ENCODE data around the gene SLC25A42.

The SLC25A42 gene

DNA sequence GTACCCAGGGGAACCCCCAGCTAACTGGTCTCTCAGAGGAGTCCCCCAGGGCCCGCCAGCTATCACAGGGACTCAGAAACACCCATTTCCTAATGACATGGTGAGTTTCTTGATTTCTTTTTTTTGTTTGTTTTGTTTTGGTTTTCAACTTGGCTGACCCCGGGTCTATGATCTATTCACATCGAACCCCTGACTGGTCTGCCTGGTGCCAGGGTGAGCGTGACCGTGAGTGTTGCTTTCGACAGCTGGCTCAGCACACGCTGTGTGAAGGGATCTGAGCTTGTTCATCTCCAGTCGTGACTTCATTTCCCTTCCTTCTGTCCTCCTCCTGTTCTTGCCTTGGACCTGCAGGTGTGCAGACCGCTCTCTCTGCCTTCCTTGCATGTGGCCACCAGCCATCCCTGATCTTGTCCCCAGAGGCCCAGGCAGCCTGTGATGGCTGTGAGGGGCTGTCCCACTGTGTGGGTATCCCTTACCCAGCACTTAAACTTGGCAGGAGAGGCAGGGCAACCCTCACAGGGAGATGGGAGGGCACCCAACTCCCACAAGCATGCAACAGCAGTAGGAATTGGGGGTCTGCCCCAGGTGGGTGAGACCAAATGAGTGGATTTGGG is 48.3 kb downstream of the SLC25A42 start:
- no peak overlapping the region for H3K4me3 ChIP-seq (ENCODE audit: low read depth, low read length)
- no peak for DNase-seq (ENCODE audit: low read depth)
- TF ChIP-seq, protein P1, sequence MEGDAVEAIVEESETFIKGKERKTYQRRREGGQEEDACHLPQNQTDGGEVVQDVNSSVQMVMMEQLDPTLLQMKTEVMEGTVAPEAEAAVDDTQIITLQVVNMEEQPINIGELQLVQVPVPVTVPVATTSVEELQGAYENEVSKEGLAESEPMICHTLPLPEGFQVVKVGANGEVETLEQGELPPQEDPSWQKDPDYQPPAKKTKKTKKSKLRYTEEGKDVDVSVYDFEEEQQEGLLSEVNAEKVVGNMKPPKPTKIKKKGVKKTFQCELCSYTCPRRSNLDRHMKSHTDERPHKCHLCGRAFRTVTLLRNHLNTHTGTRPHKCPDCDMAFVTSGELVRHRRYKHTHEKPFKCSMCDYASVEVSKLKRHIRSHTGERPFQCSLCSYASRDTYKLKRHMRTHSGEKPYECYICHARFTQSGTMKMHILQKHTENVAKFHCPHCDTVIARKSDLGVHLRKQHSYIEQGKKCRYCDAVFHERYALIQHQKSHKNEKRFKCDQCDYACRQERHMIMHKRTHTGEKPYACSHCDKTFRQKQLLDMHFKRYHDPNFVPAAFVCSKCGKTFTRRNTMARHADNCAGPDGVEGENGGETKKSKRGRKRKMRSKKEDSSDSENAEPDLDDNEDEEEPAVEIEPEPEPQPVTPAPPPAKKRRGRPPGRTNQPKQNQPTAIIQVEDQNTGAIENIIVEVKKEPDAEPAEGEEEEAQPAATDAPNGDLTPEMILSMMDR (IDR thresholded peaks at IDR 0.05; ENCODE audit: control insufficient read depth, extremely low read depth, insufficient read depth): no peak

DNA sequence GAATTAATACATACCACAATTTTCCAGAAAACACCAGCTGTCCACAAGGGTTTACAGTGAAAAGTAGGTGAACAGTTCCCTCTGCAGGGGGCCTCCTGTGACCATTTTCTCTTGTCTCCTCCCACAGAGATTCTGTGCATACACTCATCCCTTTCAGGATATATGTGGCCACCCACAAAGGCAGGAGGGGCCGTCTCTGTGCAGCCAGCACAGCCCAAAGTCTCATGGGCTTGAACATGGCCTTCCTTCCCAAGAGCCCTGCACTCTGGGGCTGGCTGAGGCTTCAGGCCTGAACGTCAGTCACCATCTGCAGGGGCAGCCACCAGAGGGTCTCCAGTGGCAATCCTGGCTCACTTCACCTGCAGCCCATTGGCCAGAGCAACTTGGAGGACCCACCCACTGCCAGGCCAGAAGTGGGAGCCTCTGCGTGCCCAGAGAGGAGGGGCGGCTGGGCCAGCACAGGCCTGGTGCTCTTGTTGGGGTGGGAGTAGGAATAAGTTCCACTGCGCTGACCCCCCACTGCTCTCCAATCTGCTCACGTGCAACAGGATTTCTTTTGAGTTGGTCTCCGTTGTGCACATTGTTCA is 49.3 kb downstream of the SLC25A42 start:
- TF ChIP-seq, protein P1 (IDR thresholded peaks at IDR 0.05; ENCODE audit: control insufficient read depth, extremely low read depth, insufficient read depth): no peak
- no peak overlapping the region for H3K4me3 ChIP-seq (ENCODE audit: low read depth, low read length)
- DNase-seq (ENCODE audit: low read depth): no peak

DNA sequence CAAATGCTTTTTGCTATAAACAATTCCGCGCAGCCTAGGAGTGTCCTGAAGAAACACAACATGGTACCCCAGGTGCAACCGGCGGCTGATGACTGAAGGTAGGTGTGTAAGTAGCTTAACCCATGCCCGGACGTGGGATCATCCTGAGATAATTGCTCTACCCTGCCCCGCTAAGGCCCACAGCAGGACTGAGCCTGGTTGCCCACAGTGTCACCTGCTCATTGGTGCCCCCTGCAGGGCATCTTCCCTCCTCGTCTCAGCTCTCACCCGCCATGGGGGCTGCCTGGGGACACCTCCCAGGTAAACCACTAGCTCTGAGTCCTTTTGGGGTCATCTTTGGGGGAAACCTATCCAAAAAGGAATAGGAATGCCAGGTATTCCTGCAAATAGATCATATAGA is 52.2 kb downstream of the SLC25A42 start:
- no peak overlapping the region for H3K4me3 ChIP-seq (ENCODE audit: low read depth, low read length)
- TF ChIP-seq, protein P1 (IDR thresholded peaks at IDR 0.05; ENCODE audit: control insufficient read depth, extremely low read depth, insufficient read depth): peak; percentile 26; the same call in 1 of the 2 replicates
- DNase-seq (ENCODE audit: low read depth): no peak

DNA sequence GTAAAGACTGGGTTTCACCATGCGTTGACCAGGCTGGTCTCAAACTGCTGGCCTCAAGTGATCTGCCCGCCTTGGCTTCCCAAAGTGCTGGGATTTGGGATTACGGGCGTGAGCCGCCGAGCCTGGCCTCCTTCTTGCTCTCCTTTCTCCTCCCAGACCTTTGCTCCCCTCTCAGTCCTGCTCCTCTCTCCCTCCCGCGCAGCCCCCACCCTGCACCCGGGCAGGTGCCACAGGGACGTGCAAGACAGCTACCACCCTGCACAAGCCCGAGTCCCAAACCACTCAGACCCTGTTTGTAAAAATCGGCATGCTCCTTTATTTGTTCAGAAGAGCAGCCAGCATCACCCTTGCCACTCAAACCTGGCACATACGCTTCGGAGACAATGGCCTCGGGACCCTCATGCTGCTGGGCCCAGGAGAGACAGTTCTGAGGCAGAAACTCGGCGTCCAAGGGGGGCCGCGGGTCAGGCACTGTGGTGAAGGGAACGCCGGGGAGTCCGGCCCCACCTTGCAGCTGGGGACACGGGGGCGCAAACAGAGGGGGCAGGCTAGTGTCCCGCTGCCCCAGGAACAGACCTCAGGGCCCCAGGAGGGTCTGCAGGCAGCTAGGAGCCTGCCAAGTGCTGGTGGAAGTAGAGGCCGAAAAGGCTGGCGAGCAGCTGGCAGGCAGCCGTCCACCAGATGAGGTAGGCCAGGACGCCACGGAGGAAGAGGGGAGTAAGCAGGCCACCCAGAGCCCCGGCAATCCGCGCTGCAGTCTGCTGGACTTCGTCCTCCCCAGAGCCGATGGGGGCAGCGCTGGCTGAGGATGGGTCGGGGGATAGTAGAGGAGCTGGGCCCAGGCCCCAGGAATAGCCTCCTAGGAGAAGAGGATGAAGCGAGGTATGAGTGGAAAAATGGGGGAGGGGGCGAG is 55.8 kb downstream of the SLC25A42 start:
- TF ChIP-seq, protein P1 (IDR thresholded peaks at IDR 0.05; ENCODE audit: control insufficient read depth, extremely low read depth, insufficient read depth): no peak
- H3K4me3 ChIP-seq (ENCODE audit: low read depth, low read length): no peak overlapping the region
- DNase-seq (ENCODE audit: low read depth): no peak

DNA sequence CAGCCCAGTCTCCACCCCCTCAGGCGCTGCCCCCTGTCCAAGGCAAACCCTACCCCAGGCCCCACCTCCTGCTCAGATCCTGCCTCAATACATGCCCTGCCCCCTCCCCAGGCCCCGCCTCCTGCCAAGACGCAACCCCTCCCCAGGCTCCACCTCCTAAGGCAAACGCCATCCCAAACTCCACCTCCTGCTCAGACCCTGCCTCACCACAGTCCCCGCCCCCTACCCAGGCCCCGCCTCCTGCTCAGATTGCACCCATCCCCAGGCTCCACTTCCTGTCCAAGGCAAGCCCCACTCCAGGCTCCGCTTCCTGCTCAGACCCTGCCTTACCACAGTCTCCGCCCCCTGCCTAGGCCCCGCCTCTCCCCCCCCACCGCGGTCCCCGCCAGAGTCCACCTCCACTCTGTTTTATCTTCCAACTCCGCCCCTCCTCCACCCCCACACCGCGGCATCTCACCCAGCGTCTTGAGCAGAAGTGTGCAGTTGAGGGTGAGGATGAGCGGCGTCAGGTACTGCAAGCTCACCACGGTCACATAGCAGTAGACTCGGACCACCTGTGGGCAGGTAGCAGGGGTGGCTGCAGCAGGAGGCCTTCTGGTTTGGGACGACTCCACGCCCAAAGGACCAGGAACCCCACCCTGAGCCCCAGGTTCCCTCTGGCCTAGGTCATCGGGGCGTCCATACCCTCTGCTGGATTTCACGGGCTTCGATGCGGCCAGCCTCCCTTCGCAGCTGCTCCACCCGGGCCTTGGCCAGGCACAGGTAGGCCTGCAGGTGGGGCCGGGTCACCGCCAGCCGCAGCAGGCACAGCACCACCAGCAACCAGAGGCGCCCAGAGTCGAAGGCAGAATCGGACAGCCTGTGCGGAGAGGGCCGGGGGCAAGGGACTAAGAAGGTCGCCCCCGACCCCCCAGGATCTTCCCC is 56.8 kb downstream of the SLC25A42 start:
- TF ChIP-seq, protein P1 (IDR thresholded peaks at IDR 0.05; ENCODE audit: control insufficient read depth, extremely low read depth, insufficient read depth): no peak
- no peak overlapping the region for H3K4me3 ChIP-seq (ENCODE audit: low read depth, low read length)
- no peak for DNase-seq (ENCODE audit: low read depth)

DNA sequence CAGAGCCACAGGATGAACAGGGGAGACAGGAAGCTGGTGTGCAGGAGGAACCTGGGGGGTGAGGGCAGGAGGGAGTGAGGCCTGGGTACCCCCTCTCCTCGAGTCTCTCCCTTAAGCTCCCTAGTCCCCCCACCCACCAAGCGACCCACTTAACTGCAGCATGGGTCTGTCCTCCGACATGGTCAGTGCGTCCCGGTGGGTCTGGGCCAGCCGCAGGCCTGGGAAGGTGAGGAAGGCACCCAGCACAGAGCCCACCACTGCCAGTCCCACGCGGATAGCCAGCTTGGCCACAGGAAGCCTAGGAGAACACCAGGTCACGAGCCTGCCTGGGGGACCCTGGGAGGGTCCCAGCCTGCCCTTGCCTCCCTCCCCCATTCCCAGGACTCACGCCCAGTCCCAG is 57.6 kb downstream of the SLC25A42 start:
- DNase-seq (ENCODE audit: low read depth): no peak
- TF ChIP-seq, protein P1 (IDR thresholded peaks at IDR 0.05; ENCODE audit: control insufficient read depth, extremely low read depth, insufficient read depth): no peak
- no peak overlapping the region for H3K4me3 ChIP-seq (ENCODE audit: low read depth, low read length)

All from LNCaP clone FGC (cell line).